ENCODE results near the gene MIGA1.

DNA sequence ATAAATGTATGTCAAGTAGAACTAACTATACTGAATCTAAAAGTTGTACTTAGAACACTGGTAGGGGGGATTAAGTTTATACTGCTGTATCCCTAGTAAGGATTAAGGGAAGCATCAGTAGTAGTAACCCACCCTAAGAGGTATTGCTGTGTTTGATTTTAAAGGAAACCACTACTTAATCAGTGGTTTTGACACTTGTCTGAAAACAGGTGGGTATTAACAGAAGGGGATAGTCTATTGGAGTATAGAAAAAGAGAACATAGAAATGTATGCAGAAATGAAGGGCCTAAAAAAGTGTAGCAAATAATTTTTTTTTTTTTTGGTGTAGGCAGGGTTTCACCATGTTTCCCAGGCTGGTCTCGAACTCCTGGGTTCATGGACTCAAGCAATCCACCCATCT is 2.2 kb downstream of the MIGA1 start:
- TF ChIP-seq, protein P1, sequence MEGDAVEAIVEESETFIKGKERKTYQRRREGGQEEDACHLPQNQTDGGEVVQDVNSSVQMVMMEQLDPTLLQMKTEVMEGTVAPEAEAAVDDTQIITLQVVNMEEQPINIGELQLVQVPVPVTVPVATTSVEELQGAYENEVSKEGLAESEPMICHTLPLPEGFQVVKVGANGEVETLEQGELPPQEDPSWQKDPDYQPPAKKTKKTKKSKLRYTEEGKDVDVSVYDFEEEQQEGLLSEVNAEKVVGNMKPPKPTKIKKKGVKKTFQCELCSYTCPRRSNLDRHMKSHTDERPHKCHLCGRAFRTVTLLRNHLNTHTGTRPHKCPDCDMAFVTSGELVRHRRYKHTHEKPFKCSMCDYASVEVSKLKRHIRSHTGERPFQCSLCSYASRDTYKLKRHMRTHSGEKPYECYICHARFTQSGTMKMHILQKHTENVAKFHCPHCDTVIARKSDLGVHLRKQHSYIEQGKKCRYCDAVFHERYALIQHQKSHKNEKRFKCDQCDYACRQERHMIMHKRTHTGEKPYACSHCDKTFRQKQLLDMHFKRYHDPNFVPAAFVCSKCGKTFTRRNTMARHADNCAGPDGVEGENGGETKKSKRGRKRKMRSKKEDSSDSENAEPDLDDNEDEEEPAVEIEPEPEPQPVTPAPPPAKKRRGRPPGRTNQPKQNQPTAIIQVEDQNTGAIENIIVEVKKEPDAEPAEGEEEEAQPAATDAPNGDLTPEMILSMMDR (IDR thresholded peaks at IDR 0.05; ENCODE audit: low read depth, low read length), result no peak
- no peak for TF ChIP-seq EZH2phosphoT487 (IDR thresholded peaks at IDR 0.05; ENCODE audit: low read depth)

Measured in OCI-LY3 (cell line).